Measurements from ENCODE around the gene RBM43. TPM values are rescaled to one million over a fixed set of nuclear protein-coding genes. Genes with fewer than 3 reads are reported as not detected.

Gene RBM43
- total and polyA plus RNA-seq, 2 experiments from 2014 or later, result 0.62 to 4.6 TPM

GRCh38 chr2:151280271-151280670 lies 18.6 kb upstream of the RBM43 start:
- H3K27me3 ChIP-seq, result no peaks in the 10 kb centered on the region
- no peaks in the 10 kb centered on the region for H3K9me3 ChIP-seq (ENCODE audit: low read depth)
- no peaks in the 10 kb centered on the region for H3K36me3 ChIP-seq (replicated peaks; ENCODE audit: insufficient read depth, low read depth)
- no peaks in the 10 kb centered on the region for H3K4me1 ChIP-seq (ENCODE audit: insufficient read depth)
- TF ChIP-seq CTCF (IDR thresholded peaks at IDR 0.05; ENCODE audit: poor library complexity) (no peak), EZH2phosphoT487 (IDR thresholded peaks at IDR 0.05; ENCODE audit: low read depth, severe bottlenecking, unreplicated experiment) (no peak), EZH2 (IDR thresholded peaks at IDR 0.05; ENCODE audit: borderline replicate concordance) (no peak)
- no peaks in the 10 kb centered on the region for H3K9me2 ChIP-seq (replicated peaks; ENCODE audit: insufficient read depth)
- H3K79me2 ChIP-seq, result peaks cover 6% of the 10 kb centered on the region
- H3K4me2 ChIP-seq, result no peak overlapping the region
- no peak overlapping the region for H3K27ac ChIP-seq
- DNase-seq (ENCODE audit: low spot score), result no peak
- WGBS (ENCODE audit: low lambda C conversion rate, missing lambda C conversion rate), result 50% methylated on average over 4 of the region's 4 CpGs
- H4K20me1 ChIP-seq (ENCODE audit: insufficient read depth, poor library complexity, severe bottlenecking), result no peaks in the 10 kb centered on the region
- no peak overlapping the region for H2AFZ ChIP-seq
- no peak overlapping the region for H3K4me3 ChIP-seq

GRCh38 chr2:151278487-151278886 lies 16.8 kb upstream of the RBM43 start:
- no peak for DNase-seq (ENCODE audit: low spot score)

GRCh38 chr2:151277067-151277466 lies 15.4 kb upstream of the RBM43 start:
- DNase-seq (ENCODE audit: low spot score), result no peak
- H3K27me3 ChIP-seq, result no peaks in the 10 kb centered on the region
- no peaks in the 10 kb centered on the region for H3K36me3 ChIP-seq (replicated peaks; ENCODE audit: insufficient read depth, low read depth)
- WGBS (ENCODE audit: low lambda C conversion rate, missing lambda C conversion rate), result 94% methylated on average over 1 of the region's 1 CpG
- no peaks in the 10 kb centered on the region for H3K4me1 ChIP-seq (ENCODE audit: insufficient read depth)
- TF ChIP-seq EZH2phosphoT487 (IDR thresholded peaks at IDR 0.05; ENCODE audit: low read depth, severe bottlenecking, unreplicated experiment) (no peak), EZH2 (IDR thresholded peaks at IDR 0.05; ENCODE audit: borderline replicate concordance) (no peak), CTCF (IDR thresholded peaks at IDR 0.05; ENCODE audit: poor library complexity) (no peak)
- no peak overlapping the region for H3K27ac ChIP-seq
- H2AFZ ChIP-seq, result no peak overlapping the region
- no peak overlapping the region for H3K4me3 ChIP-seq
- H3K9me3 ChIP-seq (ENCODE audit: low read depth), result no peaks in the 10 kb centered on the region
- no peaks in the 10 kb centered on the region for H4K20me1 ChIP-seq (ENCODE audit: insufficient read depth, poor library complexity, severe bottlenecking)
- H3K4me2 ChIP-seq, result no peak overlapping the region
- no peaks in the 10 kb centered on the region for H3K79me2 ChIP-seq
- H3K9me2 ChIP-seq (replicated peaks; ENCODE audit: insufficient read depth), result no peaks in the 10 kb centered on the region

More at GRCh38 chr2:151278487-151278886, 16.8 kb upstream of the RBM43 start:
- Histone ChIP-seq H3K27me3 (no peaks in the 10 kb centered on the region), H3K9me2 (replicated peaks; ENCODE audit: insufficient read depth) (no peaks in the 10 kb centered on the region), H3K27ac (no peak overlapping the region), H3K4me1 (ENCODE audit: insufficient read depth) (no peaks in the 10 kb centered on the region), H3K79me2 (no peaks in the 10 kb centered on the region), H3K4me3 (no peak overlapping the region), H3K9me3 (ENCODE audit: low read depth) (no peaks in the 10 kb centered on the region), H4K20me1 (ENCODE audit: insufficient read depth, poor library complexity, severe bottlenecking) (no peaks in the 10 kb centered on the region), H3K36me3 (replicated peaks; ENCODE audit: insufficient read depth, low read depth) (no peaks in the 10 kb centered on the region), H2AFZ (no peak overlapping the region), H3K4me2 (no peak overlapping the region)
- 96% methylated on average over 2 of the region's 2 CpGs for WGBS (ENCODE audit: low lambda C conversion rate, missing lambda C conversion rate)
- TF ChIP-seq EZH2 (IDR thresholded peaks at IDR 0.05; ENCODE audit: borderline replicate concordance) (no peak), CTCF (IDR thresholded peaks at IDR 0.05; ENCODE audit: poor library complexity) (no peak)

- H3K9me3 ChIP-seq (ENCODE audit: low read depth), result no peaks in the 10 kb centered on the region
- no peaks in the 10 kb centered on the region for H3K27me3 ChIP-seq
- no peaks in the 10 kb centered on the region for H3K4me1 ChIP-seq (ENCODE audit: insufficient read depth)
- WGBS (ENCODE audit: low lambda C conversion rate, missing lambda C conversion rate), result 90% methylated on average over 7 of the region's 7 CpGs
- no peaks in the 10 kb centered on the region for H4K20me1 ChIP-seq (ENCODE audit: insufficient read depth, poor library complexity, severe bottlenecking)
- no peaks in the 10 kb centered on the region for H3K79me2 ChIP-seq
- no peaks in the 10 kb centered on the region for H3K9me2 ChIP-seq (replicated peaks; ENCODE audit: insufficient read depth)
- no peak overlapping the region for H3K4me3 ChIP-seq
- no peak overlapping the region for H3K27ac ChIP-seq
- no peak overlapping the region for H2AFZ ChIP-seq
- no peak for TF ChIP-seq CTCF (IDR thresholded peaks at IDR 0.05; ENCODE audit: poor library complexity)
- TF ChIP-seq EZH2 (IDR thresholded peaks at IDR 0.05; ENCODE audit: borderline replicate concordance), result no peak
- no peak for TF ChIP-seq EZH2phosphoT487 (IDR thresholded peaks at IDR 0.05; ENCODE audit: low read depth, severe bottlenecking, unreplicated experiment)
- H3K4me2 ChIP-seq, result no peak overlapping the region
- no peaks in the 10 kb centered on the region for H3K36me3 ChIP-seq (replicated peaks; ENCODE audit: insufficient read depth, low read depth)
- DNase-seq (ENCODE audit: low spot score), result no peak
Observed at GRCh38 chr2:151275291-151275690, 13.6 kb upstream of the RBM43 start.

All from hepatocyte (in vitro differentiated cells).